ENCODE data around the gene TSHR. TPM values are rescaled to one million over a fixed set of nuclear protein-coding genes. Genes with fewer than 3 reads are reported as not detected.

Gene TSHR
- total RNA-seq, 2 donors from 2014 or later, result not detected

- Mint-ChIP-seq H3K9me3 (no peaks in the 10 kb centered on the region), H3K27ac (no peak overlapping the region)
- DNase-seq (ENCODE audit: low spot score in 2 of 2), result no peak
Observed at GRCh38 chr14:81165188-81165587, 209.8 kb downstream of the TSHR start.

GRCh38 chr14:81166121-81166520, 210.7 kb downstream of the TSHR start:
- Mint-ChIP-seq H3K9me3 (no peaks in the 10 kb centered on the region), H3K27ac (no peak overlapping the region), H3K36me3 (no peaks in the 10 kb centered on the region)
- ATAC-seq (no peak), DNase-seq (ENCODE audit: low spot score in 2 of 2) (no peak)

More at GRCh38 chr14:81165188-81165587, 209.8 kb downstream of the TSHR start:
- no peaks in the 10 kb centered on the region for H3K36me3 Mint-ChIP-seq
- ATAC-seq, result no peak

- DNase-seq (ENCODE audit: low spot score in 2 of 2) (no peak), ATAC-seq (no peak)
- H3K27ac Mint-ChIP-seq, result peak overlapping the region; percentile 5 to 89
- H3K9me3 Mint-ChIP-seq, result no peaks in the 10 kb centered on the region
- no peaks in the 10 kb centered on the region for H3K36me3 Mint-ChIP-seq
Observed at GRCh38 chr14:81169267-81169666, 213.8 kb downstream of the TSHR start.

- Mint-ChIP-seq H3K9me3 (no peaks in the 10 kb centered on the region), H3K36me3 (no peaks in the 10 kb centered on the region), H3K27ac (peak overlapping the region; percentile 89 to 92)
- DNase-seq (ENCODE audit: low spot score in 2 of 2) (peak in 1 of 2 donors; percentile 29), ATAC-seq (peak; percentile 25 to 31)
Observed at GRCh38 chr14:81169711-81170103, 214.3 kb downstream of the TSHR start.

- Mint-ChIP-seq H3K9me3 (no peaks in the 10 kb centered on the region), H3K27ac (peak overlapping the region; percentile 89 to 92), H3K36me3 (no peaks in the 10 kb centered on the region)
- DNase-seq (ENCODE audit: low spot score in 2 of 2), result peak; percentile 79 to 88
- peak; percentile 97 to 99 for ATAC-seq
Observed at GRCh38 chr14:81170104-81170828, 214.8 kb downstream of the TSHR start.

GRCh38 chr14:81170829-81171195, 215.4 kb downstream of the TSHR start:
- DNase-seq (ENCODE audit: low spot score in 2 of 2) (no peak), ATAC-seq (no peak)
- H3K36me3 Mint-ChIP-seq, result no peaks in the 10 kb centered on the region
- H3K27ac Mint-ChIP-seq, result peak overlapping the region; percentile 89 to 92
- no peaks in the 10 kb centered on the region for H3K9me3 Mint-ChIP-seq

- no peak for DNase-seq (ENCODE audit: low spot score in 2 of 2)
- Mint-ChIP-seq H3K9me3 (no peaks in the 10 kb centered on the region), H3K36me3 (no peaks in the 10 kb centered on the region), H3K27ac (no peak overlapping the region)
- ATAC-seq, result no peak
Observed at GRCh38 chr14:81172353-81172752, 216.9 kb downstream of the TSHR start.

- DNase-seq (ENCODE audit: low spot score in 2 of 2) (no peak), ATAC-seq (no peak)
- Mint-ChIP-seq H3K36me3 (no peaks in the 10 kb centered on the region), H3K9me3 (no peaks in the 10 kb centered on the region), H3K27ac (no peak overlapping the region)
Observed at GRCh38 chr14:81172881-81173280, 217.5 kb downstream of the TSHR start.

- Mint-ChIP-seq H3K27ac (no peak overlapping the region), H3K36me3 (peaks cover 0 to 9% of the 10 kb centered on the region in 2 donors), H3K9me3 (no peaks in the 10 kb centered on the region)
- DNase-seq (ENCODE audit: low spot score in 2 of 2) (no peak), ATAC-seq (no peak)
Observed at GRCh38 chr14:81176241-81176640, 220.8 kb downstream of the TSHR start.

GRCh38 chr14:81177225-81177624, 221.8 kb downstream of the TSHR start:
- Mint-ChIP-seq H3K9me3 (no peaks in the 10 kb centered on the region), H3K36me3 (peaks cover 4 to 19% of the 10 kb centered on the region in 2 donors), H3K27ac (peak overlapping the region in 1 of 2 donors; percentile 61)
- ATAC-seq (no peak), DNase-seq (ENCODE audit: low spot score in 2 of 2) (no peak)

- DNase-seq (ENCODE audit: low spot score in 2 of 2) (no peak), ATAC-seq (no peak)
- H3K9me3 Mint-ChIP-seq, result no peaks in the 10 kb centered on the region
- H3K36me3 Mint-ChIP-seq, result peaks cover 5 to 27% of the 10 kb centered on the region in 2 donors
- no peak overlapping the region for H3K27ac Mint-ChIP-seq
Observed at GRCh38 chr14:81178063-81178462, 222.6 kb downstream of the TSHR start.

- Mint-ChIP-seq H3K9me3 (no peaks in the 10 kb centered on the region), H3K36me3 (peaks cover 5 to 35% of the 10 kb centered on the region in 2 donors), H3K27ac (no peak overlapping the region)
- no peak for DNase-seq (ENCODE audit: low spot score in 2 of 2)
- no peak for ATAC-seq
Observed at GRCh38 chr14:81179631-81180030, 224.2 kb downstream of the TSHR start.

GRCh38 chr14:81187832-81188522, 232.6 kb downstream of the TSHR start:
- peak overlapping the region in 1 of 2 donors; percentile 79 for H3K27ac Mint-ChIP-seq
- H3K9me3 Mint-ChIP-seq, result no peaks in the 10 kb centered on the region
- ATAC-seq (peak in 1 of 2 donors; percentile 47), DNase-seq (ENCODE audit: low spot score in 2 of 2) (no peak)
- peaks cover 15 to 51% of the 10 kb centered on the region in 2 donors for H3K36me3 Mint-ChIP-seq

GRCh38 chr14:81192594-81192993, 237.2 kb downstream of the TSHR start:
- peak; percentile 76 to 81 for ATAC-seq
- H3K36me3 Mint-ChIP-seq, result peaks cover 12 to 60% of the 10 kb centered on the region in 2 donors
- no peaks in the 10 kb centered on the region for H3K9me3 Mint-ChIP-seq
- peak overlapping the region; percentile 65 to 97 for H3K27ac Mint-ChIP-seq
- peak in 1 of 2 donors; percentile 17 for DNase-seq (ENCODE audit: low spot score in 2 of 2)

- H3K9me3 Mint-ChIP-seq, result no peaks in the 10 kb centered on the region
- peaks cover 11 to 50% of the 10 kb centered on the region in 2 donors for H3K36me3 Mint-ChIP-seq
- DNase-seq (ENCODE audit: low spot score in 2 of 2) (peak in 1 of 2 donors; percentile 18), ATAC-seq (peak in 1 of 2 donors; percentile 86)
- no peak overlapping the region for H3K27ac Mint-ChIP-seq
Observed at GRCh38 chr14:81193924-81194633, 238.7 kb downstream of the TSHR start.
